ENCODE results near the gene AP4S1.
"Not testable (repeated sequence)": the region's sequence is repeated elsewhere in the genome, so short reads cannot be mapped to it uniquely, and the experiment has no call there.

Gene AP4S1

DNA sequence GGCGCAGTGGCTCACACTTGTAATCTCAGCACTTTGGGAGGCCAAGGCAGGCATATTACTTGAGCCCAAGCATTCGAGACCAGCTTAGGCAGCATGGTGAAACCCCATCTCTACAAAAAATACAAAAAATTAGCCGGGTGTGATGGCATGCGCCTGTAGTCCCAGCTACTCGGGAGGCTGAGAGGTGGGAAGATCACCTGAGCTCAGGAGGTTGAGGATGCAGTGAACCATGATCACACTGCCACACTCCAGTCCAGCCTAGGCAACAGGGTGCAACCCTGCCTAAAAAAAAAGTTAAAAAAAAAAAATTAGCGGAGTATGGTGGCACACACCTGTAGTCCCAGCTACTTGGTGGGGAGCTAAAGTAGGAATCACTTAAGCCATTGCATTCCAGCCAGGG, 21.4 kb upstream of the AP4S1 start:
- not testable (repeated sequence) for FAIRE-seq; DNase-seq (ENCODE audit: insufficient read length, low spot score)

DNA sequence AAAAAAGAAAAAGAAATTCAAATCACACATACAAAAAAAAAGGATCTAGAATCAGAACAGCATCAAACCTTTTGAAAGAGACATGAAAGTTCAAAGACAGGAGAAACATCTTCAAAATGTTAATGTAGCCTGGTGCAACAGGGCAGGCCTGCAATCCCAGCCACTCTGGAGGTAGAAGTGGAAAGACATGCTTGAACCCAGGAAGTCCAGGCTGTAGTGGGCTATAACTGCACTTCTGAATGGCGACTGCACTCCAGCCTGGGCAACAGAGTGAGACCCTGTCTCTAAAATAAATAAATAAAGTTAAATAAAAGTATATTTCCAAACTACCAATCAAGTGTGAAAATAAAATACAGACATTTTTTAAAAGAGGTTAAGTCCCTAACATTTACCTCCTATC, 18.7 kb upstream of the AP4S1 start:
- FAIRE-seq, result no peak
- DNase-seq (ENCODE audit: insufficient read length, low spot score), result no peak

DNA sequence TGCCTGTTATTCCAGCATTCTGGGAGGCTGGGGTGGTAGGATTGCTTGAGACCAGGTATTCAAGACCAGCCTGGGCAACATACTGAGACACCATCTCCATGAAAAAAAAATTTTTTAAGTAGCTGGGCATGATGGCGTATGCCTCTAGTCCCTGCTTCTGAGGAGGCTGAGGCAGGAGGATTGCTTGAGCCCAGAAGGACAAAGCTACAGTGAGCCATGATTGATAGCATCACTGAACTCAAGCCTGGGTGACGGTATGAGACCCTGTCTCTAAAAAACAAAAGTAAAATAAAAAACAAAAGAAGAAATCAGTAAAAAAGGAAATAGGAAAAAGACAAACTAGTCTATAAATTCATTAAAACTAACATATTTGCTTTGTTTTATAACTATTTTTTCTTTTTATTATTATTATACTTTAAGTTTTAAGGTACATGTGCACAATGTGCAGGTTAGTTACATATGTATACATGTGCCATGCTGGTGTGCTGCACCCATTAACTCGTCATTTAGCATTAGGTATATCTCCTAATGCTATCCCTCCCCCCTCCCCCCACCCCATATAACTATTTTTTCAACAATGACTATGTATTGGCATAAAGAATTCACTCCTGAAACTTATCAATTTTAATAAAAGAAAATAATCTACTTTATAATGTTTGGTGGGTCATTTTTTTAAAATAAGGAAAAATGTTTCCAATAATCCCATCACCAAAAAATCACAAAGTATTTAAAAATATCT, 15.4 kb upstream of the AP4S1 start:
- DNase-seq (ENCODE audit: insufficient read length, low spot score) (no peak), FAIRE-seq (no peak)

DNA sequence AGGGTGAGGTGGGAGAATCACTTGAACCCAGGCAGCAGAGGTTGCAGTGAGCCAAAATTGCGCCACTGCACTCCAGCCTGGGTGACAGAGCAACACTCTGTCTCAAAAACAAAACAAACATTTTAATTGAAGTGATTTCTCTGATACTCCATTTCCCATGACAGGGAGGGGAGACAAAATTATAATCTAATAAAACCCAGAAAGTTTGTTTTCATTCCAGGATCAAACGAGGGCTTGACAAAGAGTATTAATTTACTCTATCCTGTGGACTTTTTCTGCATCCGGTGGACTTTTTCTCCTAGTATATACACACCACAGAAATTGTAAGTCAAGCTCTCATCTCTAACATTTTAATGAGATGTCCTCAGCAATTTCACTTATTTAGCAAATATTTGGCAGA, 14.5 kb upstream of the AP4S1 start:
- no peak for DNase-seq (ENCODE audit: insufficient read length, low spot score)
- FAIRE-seq, result no peak

DNA sequence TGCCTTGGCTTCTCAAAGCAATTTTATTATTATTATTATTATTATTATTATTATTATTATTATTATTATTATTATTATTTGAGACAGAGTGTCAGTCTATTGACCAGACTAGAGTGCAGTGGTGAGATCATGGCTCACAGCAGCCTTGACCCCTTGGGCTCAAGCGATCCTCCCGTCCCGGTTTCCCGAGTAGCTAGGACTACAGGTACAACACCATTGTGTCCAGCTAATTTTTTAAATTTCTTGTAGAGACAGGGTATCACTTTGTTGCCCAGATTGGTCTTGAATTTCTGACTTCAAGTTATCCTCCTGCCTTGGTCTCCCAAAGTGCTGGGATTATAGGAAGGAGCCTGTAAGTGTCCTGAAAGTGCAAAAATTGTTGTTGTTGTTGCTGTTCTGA, 11.6 kb upstream of the AP4S1 start:
- DNase-seq (ENCODE audit: insufficient read length, low spot score) (no peak), FAIRE-seq (no peak)

DNA sequence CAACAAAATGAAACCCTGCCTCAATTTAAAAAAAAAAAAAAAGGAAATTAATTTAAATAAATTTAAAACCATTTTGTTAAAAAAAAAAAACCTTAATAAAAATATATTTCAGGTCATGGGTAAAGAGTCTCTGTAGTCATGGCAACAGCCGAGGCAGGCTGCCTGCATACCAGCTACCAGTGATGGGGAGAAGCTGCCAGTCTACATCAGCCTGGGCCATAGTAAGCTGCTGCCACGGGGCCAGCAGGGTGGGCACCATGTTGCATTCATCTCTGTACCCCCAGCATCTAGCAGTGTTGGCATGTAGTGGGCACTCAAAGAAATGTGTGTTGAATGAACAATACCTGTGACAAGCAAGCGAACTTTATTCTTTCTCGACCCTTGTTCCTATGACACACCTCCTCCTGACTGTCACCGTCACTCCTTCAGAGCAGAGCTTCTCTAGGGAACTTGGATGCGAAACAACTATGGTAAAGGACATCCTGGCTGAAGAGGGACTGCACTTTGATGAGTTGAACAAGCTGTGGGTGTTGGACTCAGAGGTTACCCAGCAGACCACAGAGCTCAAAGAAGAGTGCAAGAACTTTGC, 7.3 kb upstream of the AP4S1 start:
- no peak for FAIRE-seq
- DNase-seq (ENCODE audit: insufficient read length, low spot score), result no peak

DNA sequence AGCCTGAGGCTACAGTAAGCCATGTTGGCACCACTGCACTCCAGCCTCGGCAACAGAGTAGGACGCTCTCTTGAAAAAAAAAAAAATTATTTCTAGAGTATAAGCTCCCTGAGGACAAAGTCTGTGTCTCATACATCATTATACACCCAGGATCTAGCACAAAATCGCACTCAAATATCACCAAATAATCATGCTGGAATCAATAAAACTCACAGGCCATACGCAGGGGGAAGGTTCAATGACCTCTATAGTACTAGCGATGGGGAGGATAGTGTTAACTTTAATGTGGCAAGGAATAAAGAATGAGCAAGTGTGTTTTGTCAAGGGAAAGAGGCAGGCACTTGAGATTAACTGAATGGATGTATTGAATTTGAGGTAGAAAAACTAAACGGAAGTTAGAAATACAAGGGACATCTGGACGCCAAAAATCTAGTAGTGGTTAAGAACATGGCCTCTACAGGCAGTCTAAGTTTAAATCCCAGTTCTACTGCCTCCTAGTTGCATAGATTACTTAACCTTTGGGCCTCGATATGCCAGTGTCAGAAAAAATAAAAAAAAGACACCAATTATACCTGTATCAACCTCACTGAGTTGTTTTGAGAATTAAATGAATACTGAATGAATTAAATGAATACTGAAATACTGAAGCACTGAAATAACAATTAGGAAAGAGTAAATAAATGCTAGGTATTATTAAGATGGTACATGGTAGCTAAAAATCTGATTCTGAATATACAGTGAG, 4.4 kb upstream of the AP4S1 start:
- no peak for DNase-seq (ENCODE audit: insufficient read length, low spot score)
- no peak for FAIRE-seq

DNA sequence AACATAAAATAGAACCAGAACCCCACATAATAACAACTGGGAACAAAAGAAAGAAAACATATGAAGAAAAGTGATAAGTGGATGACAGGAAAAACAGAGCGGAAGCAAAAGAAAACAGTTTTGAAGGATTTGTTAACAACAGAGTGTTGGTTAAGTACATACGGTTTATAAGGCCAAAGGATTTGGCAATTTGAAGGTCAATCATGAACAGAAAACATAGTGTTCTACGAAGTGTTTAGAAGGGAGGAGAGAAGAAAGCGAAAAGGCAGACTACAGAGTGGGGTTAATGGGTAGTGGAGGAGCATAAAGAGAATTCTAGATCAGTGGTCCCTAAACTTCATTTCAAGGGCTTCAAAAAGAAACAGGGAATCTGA, 3.9 kb upstream of the AP4S1 start:
- DNase-seq (ENCODE audit: insufficient read length, low spot score) (no peak), FAIRE-seq (no peak)

DNA sequence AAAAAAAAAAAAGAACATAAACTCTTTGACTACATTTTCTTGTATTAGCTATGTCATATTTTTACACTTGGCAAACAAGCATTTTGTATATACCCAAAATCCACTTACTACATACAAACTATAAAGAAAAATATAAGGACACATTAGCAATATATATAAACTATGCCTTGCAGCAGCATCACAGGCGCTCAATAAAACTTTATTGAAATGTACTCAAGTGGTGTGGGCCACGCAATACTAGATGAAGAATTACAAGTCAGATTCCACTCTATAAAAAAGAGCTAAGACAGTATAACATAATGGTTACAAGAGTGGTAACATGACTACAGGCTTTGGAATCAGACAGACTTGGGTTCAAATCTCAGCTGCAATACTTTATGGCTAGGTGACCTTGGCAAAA, 3.1 kb upstream of the AP4S1 start:
- FAIRE-seq, result no peak
- no peak for DNase-seq (ENCODE audit: insufficient read length, low spot score)

DNA sequence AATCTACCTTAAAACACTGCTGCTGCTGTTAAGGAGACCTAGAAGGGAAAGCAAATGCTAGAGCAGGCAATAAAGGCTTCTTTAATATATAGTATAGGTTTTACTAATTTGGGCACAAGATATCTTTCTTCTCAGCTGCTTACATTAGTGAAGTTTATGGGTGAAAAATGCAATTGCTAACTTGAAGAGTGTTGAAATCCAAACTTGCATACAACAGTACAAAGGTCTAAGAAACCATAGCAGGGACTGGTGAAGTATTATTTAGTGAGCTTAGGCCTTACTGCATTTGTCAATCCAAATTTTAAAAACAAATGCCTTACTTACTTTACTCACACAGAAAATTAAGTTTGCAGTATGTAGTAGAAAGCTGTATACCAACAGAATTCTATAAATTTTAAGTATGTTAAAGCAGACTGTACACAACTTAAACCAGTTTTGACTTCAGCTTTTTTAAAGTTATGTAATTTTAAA, 1.4 kb upstream of the AP4S1 start:
- peak; percentile 60 for FAIRE-seq
- DNase-seq (ENCODE audit: insufficient read length, low spot score), result no peak

DNA sequence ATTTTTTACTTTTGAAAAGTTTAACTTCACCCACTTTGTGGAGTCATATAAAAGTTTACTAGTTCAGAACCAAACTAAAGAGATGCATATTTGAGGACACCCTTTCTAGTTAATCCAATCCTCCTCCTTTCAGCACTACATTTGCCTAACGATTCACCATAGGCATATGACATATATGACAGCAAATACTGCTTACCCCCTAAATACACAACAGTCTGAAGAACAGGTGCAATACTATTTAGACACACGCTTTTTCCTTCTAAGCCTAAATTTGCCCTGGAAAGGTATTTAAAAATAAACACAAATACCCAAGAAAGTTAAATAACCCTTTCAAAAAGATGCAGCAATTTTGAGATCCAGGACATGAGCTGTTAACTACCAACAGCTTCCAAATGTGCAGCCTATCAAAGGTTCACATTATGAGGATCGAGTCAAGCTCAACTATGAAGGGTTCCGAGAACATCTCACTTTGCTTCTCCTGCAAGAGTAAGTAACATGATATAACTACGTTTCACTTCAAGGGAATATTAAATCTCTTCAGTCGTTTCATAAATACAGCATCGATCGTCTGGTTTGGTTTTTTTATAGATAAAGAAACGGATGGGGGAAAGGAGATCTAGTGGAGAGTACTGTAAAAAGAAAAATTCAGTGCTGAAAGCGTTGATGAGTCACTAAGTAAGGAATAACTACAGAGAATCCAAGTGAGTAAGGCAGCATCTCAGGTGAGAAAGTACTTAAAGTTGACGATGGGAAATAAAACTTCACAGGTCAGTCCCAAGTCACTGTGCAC, 677 bp upstream of the AP4S1 start:
- DNase-seq (ENCODE audit: insufficient read length, low spot score) (no peak), FAIRE-seq (no peak)

DNA sequence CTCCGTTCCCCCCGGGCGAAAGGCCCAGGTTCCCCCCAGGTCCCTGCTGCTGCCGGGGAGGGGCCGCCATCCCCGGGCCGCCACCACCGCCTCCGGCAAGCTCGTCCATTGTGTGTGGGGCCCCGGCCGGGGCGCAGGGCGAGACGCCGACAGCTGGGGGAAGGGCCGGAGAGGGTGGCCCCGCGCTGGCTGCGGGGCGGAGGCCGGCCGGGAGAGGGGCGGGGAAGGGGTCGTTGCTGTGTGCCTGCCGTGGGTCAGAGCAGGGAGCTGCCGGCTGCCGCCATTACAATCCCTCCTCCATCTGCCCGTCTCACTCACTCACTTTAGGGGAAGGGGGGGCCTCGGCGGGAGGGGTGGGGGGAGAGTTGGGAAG, 614 bp downstream of the AP4S1 start, which contains the start of gene STRN3:
TSS of gene STRN3 (minus strand) at position 303 of the 373 bp plus-strand sequence. CDS start at position 109, 194 bp downstream.
- no peak for DNase-seq (ENCODE audit: insufficient read length, low spot score)
- no peak for FAIRE-seq

DNA sequence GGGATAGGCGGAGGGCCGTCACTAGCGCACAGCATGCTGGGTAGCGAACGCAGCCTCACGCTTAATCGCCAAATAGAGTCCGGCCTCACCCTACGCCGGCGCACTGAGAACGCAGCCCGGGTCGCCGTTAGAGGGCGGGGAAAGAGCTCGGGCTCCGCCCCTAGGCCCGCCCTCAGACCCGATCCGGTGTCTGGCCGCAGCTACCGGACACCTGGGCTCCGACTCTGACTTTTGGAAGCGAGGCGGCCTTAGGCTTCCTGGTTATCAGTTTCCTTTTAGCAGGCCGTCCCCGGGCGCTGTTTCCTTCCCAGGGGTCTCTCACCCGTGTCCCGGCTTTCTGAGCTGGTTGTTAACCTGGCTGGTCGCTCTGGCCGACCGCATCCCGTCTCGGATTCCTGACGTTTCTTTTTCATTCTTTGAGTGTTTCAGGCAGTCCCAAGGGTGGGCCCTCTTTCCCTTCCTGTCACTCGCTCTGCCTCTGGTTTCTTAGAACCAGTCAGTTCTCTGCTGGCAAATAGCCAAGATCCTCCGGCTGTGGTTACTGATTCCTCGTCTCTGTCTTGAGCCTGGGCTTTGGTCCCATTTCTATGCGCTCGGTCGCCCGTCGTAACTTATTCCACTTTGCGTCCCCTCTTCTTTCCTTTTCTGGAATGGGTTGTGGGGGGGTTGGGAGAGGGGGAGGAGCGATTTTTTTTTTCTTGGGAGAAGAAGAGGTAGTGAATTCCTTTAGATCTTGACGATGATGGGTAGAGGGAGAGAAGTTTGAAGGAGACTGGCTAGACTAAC, 1.2 kb downstream of the AP4S1 start:
- DNase-seq (ENCODE audit: insufficient read length, low spot score), result peak; percentile 62

DNA sequence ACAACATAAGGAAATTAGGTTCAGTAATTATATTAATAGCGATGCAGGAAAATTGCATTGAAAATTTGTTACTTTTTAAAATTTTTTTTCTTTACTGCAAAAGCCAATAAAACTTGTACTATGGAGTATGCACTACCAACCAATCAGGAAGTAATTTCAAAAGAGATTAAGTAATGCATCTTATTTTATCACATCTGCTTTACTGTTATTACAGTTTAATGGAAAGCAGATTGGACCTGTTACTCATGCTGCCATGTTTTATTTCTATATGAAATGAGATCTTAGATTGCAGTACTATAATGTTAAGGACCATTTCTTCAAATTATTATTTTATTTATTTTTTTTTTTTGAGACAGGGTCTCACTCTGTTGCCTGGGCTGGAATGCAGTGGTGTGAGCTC, 2.4 kb downstream of the AP4S1 start:
- FAIRE-seq (no peak), DNase-seq (ENCODE audit: insufficient read length, low spot score) (no peak)

More for the DNA sequence above, 1.2 kb downstream of the AP4S1 start:
- FAIRE-seq, result peak; percentile 88

DNA sequence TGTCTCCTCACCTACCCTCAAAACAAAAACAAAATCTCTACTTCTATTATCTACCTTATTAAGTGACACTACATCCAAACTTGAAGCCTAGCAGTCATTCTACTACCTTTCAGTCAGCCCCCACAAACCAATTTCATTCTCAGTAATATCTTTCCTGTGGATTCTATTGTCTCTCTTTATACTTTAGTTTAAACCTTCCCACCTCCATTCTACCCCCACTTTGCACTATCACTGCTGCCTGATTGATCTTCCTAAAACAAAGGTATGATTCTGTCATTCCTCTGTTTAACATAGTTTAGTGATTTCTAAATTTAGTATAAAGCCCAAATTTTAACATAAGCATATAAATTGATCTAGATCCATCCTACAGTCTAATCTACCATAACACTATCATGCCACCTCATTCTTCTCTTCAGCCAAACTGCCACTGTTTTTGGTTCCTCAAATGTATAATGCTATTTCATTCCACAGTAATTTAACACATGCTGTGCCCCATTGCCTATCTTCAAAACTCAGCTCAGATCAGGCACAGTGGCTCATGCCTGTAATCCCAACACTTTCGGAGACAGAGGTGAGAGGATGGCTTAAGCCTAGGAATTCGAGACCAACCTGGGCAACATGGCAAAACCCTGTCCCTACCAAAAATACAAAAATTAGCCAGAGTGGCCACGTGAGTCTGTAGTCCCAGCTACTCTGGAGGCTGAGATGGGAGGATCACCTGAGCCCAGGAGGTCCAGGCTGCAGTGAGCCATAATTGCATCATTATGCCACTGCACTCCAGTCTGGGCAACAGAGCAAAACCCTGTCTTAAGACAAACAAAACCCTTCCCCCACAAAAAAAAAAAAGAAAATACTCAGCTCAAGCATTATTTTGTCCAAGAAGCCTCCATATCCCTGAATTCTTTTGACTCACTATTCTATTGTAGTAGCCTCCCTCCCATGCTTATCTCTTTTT, 3.8 kb downstream of the AP4S1 start:
- DNase-seq (ENCODE audit: insufficient read length, low spot score), result no peak
- FAIRE-seq, result peak; percentile 8

DNA sequence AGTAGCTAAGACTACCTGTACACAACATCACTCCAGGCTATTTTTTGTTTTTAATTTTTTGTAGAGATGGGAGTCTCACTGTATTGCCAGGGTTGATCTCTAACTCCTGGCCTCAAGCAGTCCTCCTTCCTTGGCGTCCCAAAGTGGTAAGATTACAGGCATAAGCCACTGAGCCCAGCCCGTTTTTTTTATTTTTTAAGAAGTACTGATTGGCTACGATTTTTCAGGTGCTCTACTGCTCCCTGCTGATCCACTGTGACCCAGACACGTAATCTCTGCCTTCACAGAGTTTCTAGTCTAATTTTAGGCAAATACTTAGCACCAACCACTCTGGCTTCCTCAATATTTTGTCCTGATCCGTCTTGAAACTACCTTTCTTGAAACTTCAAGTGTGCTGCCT, 5.0 kb downstream of the AP4S1 start:
- FAIRE-seq, result no peak
- no peak for DNase-seq (ENCODE audit: insufficient read length, low spot score)

DNA sequence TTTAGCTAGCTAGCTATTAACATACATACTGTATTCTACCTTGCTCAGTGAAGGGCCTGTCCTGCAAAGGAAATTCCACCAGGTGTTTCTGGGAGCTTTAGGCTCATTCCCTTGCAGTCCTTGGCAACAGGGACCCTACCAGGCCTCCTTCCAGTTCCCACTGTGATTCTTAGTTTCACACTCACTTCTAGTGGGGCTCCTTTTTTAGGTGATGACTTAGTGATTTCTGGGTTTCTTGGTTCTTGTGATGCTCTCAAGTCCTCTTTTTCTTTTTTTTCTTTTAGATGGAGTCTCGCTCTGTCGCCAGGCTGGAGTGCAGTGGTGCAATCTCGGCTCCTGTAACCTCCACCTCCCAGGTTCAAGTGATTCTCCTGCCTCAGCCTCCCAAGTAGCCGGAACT, 11.1 kb downstream of the AP4S1 start:
- FAIRE-seq (no peak), DNase-seq (ENCODE audit: insufficient read length, low spot score) (no peak)

DNA sequence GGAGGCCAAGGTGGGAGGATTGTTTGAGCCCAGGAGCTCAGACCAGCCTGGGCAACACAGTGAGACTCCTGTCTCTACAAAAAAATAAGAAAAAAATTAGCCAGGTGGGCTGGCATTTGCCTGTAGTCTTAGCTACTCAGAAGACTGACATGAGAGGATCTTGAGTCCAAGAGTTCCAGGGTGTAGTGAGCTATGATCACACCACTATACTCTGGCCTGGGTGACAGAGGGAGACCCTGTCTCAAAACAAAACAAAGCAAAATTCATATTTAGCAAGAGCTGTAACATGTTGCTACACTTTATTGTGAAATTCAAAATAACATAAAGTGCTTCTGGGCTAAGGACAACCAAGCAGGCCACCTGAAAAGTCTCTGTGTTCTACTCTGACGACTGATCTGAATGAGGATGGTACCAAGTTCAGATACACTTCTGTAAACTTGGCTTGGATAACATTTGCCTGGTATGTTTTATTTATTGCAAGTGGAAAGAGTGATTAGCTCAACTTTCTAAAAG, 12.3 kb downstream of the AP4S1 start:
- DNase-seq (ENCODE audit: insufficient read length, low spot score) (no peak), FAIRE-seq (no peak)

Measured in GM19239 (cell line).